ENCODE measurements around the gene ASTN1.

ASTN1 gene

DNA sequence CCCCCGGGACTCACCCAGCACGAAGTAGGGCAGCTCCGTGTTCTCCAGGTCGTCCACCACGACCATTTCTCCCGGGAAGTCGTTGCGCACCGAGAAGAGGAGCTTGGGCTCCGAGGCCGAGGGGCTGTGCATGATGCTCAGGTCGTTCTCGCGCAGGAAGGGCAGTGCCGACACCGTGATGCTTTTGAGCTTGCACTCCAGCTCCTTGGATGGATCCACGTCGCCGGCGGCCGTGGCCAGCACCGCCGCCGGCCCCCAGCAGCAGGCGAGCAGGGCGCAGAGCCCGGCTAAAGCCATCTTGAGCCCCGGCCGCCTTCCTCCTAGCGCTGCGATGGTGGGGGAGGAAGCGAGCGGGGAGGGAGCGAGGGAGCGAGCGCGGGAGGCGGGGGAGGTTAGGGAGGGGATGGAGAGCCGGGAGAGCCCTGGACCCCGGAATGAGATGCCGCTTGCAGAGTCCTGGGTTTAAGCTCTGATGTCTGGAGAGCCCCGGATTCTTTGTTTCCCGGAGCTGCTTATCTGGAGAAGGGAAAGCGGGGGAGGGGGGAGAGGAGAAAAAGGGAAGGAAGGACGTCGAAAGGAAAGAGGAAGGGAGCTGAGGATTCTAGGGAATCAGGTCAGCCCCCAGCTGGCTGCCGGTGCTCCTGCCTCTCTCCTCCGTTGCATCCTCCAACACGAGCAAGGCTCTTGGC is at the start of gene ASTN1:
Gene ASTN1, minus strand, starts transcription at position 333 of the 689 bp plus-strand sequence. Its CDS starts 36 bp downstream, at position 297.
- DNase-seq (ENCODE audit: low spot score): peak; percentile 77

DNA sequence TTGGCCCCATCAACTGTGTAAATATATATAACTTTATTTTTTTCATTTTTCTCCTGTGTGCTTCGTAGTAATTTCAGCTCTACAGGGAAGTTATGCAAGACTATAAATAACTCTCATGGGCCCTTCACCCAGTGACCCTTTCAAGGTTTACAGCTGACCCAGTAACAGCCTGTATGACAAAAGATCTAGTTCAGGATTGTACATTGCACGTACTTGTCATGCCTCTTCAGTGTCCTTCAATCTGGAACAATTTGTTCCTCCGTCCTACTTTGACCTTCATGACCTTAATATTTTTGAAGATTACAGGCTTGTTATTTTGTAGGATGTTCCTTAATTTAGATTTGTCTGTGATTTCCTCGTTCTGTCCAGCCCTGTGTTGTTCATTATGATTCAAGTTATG is 46.7 kb upstream of the ASTN1 start:
- no peak for DNase-seq (ENCODE audit: low spot score)

- no peak for DNase-seq (ENCODE audit: low spot score)
These were observed 45.6 kb upstream of the ASTN1 start for GRCh38 chr1:177210071-177210470.

GRCh38 chr1:177209357-177209756 is 44.8 kb upstream of the ASTN1 start:
- no peak for DNase-seq (ENCODE audit: low spot score)

DNA sequence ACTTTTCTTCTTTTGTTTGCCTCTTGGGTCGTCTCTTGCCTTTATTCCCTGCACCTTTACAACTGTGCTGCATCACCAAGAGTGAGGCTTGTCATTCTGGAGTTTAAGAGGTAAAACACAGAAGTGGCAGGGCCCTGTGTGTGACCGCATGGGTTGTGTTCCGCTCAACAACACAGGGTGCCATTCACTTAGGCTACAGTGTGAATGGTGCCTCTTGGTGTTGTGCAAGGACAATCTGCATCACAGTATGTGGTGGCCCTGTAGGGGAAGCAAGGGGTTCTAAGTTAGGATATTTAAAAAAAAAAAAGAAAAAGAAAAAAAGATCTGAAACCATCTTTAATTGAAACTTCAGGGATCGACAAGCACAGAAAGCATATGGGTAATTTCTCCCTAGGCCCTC is 44.4 kb upstream of the ASTN1 start:
- no peak for DNase-seq (ENCODE audit: low spot score)

- no peak for DNase-seq (ENCODE audit: low spot score)
These were observed 42.4 kb upstream of the ASTN1 start for GRCh38 chr1:177206831-177207355.

DNA sequence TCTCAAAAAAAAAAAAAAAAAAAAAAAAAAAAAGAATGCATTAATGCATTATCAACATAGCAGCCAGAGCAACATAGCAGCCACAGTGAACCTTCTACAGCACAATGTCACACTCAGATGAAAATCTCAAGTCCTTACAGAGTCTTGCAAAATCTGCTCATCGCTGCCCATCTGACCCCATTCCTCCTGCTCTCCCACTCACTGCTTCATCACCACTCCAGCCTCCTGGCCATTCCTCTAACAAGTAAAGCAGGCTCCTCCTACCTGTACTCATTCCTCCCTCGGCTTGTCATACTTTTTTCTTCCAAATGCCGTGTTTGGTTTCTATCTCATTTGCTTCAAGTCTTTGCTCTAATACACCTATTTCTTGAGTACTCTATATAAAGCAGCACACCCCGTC is 35.8 kb upstream of the ASTN1 start:
- no peak for DNase-seq (ENCODE audit: low spot score)

DNA sequence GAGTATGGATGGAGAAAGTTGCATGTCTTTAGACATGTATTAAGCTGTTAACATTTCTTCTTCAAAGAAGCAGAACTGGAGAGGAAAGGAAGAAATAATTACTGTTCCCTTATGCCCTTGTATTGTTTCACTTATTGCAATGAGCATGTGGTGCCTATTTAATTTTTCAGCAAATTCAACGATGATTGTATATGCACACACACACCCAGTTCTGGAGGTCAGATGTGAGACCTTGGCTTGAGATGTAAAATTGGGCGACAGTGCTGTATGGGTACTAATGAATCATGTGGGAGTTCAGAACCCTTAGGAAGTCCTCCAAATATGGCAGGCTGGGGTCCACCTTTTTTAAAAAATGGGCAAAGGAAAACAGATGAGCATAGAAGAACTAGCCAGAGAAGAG is 33.7 kb upstream of the ASTN1 start:
- no peak for DNase-seq (ENCODE audit: low spot score)

DNA sequence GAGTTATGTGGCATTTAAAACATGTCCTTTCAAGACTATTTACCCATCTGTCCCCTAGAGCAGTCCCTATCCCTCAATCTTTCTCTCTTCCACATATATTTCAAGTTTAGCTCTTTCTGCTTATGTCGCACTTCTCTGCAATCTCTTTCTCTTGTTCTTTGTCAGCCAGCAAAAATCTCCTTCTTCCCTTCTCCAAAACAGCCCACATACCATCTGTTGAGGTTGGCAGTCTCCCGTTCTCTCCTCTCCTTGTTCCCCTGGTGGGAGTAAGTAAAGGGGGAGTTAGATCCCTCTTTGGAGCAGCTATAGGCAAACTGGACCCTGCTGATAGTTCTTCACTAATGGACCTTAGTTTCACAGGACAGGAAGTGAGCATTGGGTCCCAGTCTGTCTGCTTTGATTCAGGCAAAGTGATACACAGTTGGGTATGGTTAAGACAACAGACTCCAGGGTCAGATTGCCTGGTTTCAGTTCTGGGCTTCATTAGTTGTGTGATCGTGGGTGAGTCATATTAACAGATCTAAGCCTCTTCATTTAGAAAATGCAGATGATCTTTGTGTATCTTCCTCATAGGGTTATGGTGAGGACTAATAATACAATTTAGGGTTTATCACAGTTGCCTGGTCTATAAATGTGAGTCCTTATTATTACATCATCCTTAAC is 25.9 kb upstream of the ASTN1 start:
- DNase-seq (ENCODE audit: low spot score): no peak

DNA sequence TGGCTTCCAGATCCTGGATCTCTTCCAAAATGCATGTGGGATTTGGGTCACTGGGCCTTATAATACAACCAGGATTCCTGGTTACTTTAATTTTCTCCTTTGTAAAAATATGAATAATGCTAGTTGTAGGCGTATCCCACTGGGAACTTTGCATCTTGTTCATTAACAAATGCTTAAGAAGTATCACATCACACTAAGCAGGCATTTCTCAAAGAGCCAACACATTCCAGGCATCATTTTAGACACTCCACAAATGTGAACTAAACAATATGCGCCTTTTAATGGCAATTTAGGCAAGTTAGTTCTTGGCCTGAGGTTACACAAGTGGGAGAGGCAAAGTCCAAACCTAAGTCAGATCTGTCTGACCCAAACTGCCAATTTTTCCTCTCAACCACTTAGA is 22.1 kb upstream of the ASTN1 start:
- DNase-seq (ENCODE audit: low spot score): no peak

DNA sequence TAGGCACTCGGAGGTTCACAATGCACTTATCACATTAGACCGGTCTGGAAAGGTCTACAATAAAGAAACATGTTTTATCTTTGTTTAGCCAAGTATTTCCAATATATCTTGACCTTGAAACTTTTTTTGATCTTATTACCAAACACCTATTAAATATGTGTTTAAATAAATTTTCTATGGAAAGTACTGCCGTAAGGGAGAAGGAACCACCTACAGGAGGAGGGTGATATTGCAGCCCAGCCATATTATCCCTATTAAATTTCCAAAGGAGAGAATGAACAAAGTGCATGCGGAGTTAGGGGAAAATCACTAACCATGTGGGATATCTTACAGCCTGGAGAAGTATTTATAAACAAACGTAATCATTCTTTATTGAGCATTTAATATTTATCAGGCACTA is 20.7 kb upstream of the ASTN1 start:
- DNase-seq (ENCODE audit: low spot score): no peak

DNA sequence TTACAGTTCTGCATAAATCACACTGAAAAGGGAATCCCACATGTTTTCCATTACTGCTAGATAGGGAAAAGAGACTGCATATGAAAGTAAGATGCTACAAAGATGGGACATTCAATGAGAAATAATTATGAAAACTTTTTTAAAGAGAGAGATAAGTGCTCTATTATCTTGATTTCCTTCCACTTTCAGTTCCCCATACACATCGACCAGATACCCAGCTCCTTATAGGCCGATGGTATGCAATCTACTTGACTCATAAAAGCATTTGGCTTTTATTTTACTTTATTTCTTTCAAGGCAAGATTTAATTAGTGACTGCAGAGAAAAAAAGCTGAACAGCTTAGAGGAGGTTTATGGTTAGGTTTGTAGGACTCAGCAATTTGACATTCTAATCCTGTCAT is 19.3 kb upstream of the ASTN1 start:
- DNase-seq (ENCODE audit: low spot score): no peak

DNA sequence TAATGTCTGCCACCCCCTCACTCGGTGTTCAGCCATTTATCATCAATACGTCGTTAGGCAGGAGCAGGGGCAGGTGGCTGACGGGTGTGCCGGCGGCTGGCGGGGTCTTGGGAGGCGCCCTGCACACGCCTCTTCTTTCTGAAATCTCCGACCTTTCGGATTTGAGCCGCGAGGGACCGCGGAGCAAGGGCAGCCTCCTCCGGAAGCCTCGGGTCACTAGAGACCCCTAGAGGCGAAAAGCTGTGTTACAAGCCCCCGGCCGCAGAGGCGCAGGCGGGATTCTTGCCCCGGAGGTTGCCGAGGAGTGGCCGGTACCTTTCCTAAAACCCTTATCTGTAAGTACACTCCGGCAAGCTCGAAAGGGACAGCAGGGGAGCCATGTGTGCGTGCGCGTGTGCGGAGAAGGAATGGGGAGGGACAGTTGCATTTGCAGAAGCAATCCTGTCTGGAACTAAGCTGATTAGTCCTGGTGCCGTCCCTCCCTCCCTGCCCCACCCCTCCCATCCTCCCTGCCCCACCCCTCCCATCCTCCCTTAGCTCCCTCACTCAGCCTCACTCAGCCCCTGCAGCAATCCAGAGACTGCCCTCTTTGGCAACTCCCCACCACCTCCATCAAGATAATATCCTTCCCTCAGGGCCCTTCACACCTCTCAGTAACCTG is 17.2 kb upstream of the ASTN1 start:
- DNase-seq (ENCODE audit: low spot score): peak; percentile 96

DNA sequence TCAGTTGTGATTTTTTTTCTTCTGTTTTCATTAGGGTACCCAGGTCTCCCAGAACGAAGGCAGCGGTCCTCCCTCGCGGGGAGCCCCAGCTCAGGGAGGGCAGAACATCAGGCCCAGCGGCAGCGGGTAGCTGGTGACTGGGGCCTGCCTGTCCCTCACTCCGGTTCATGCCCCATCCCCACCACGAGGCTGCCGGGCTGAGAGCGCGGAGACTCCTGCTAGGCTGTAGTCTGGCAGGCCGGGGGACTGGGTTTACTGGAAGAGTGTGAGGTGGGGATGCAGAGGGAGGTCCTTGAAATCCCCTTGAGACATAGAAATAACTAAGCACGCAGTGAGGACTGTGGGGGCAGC is 16.7 kb upstream of the ASTN1 start:
- DNase-seq (ENCODE audit: low spot score): no peak

DNA sequence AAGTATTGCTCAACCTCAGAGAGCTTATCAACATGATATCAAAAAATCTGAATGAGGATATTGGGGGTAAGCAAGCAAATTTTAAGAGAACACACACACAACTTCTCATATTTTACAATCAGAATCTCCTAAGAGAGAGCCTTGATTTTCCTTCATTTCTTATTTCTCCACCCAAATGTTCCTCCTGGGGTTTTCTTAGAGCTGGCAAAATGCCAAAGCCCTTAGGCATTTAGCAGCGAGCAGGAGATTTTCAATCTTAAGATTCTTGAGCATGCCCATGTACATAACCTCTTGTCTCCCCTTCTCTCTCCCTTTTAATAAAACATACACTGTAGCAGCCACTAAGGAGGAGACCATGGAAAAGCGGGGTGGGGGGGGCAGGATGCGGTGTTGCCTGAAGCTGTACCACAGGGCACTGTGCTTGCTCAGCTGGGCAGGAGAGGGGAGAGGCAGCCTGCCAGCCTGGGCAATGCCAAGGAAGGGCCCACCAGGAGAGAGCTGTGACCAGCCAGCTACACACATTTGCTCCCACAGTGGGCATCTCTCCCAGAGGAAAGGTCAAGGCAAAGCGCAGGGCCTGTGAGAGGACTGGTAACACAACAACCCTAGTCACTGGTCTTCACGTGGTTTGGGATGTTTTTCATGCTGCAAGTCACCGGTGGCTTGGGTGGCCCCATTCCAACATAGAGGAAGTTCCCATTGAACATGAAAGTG is 10.6 kb upstream of the ASTN1 start:
- no peak for DNase-seq (ENCODE audit: low spot score)

DNA sequence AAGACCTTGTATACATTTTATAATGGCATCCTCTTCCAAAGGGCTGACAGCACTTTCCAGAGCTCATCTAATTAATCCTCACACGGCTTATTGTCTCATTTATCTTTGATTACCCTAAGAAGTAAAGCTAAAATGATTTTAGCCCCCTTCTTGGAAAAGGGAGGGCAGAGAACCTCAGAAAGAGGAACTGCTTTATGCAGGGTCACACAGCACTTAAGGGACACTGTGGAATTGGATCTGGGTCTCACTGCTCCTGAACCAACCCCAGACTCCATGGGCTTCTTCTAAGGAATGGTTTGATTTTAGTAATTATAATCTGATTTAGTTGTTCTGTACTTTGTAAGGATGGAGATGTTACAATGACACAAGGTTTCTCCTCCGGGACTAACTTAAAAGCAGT is 9.5 kb upstream of the ASTN1 start:
- DNase-seq (ENCODE audit: low spot score): no peak

GRCh38 chr1:177172866-177173265 is 8.4 kb upstream of the ASTN1 start:
- no peak for DNase-seq (ENCODE audit: low spot score)

- no peak for DNase-seq (ENCODE audit: low spot score)
These were observed 7.8 kb upstream of the ASTN1 start for GRCh38 chr1:177172272-177172671.

- DNase-seq (ENCODE audit: low spot score): no peak
These were observed 7.1 kb upstream of the ASTN1 start for GRCh38 chr1:177171536-177172123.

DNA sequence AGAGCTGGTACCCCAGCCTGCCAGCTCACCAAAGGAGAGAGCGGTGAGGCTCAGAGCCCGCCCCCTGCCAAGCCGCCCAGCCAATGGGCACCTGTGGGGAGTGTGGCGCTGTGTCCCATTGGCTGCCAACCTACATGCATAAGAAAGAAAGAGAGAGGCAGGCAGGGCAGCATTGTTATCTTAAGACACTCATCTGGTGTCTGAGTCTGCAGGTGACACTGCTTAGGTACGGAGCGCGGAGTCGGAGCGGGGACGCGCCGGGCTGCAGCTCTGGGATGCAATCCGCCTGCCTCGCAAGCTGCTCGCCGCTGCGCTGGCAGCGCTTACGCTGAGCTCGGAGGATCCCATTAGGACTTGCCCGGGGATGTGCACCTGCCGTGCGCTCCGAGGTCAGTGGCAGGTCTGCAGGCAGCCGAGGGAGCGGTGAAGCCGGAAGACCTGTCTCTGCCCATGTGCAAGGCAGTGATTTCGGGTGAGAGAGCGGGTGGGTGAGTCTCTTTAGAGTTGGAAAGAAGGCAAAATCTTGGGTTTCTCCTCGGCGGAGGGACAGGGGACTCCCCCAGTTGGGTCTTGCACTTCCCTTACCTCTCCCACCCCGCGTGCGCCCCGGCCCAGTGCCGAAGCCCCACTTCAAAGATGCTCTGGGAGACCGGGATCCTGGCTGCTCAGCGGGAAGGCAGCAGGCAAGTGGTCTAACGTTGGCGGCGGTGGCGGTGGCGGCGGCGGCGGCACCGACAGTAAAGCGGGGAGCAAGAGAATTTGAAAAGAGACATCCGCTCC is 6.4 kb upstream of the ASTN1 start, which contains the start of gene BRINP2:
Gene BRINP2, plus strand, starts transcription at position 203 of the 780 bp plus-strand sequence. CDS start 58,919 bp downstream, outside the sequence.
- DNase-seq (ENCODE audit: low spot score): peak; percentile 87

DNA sequence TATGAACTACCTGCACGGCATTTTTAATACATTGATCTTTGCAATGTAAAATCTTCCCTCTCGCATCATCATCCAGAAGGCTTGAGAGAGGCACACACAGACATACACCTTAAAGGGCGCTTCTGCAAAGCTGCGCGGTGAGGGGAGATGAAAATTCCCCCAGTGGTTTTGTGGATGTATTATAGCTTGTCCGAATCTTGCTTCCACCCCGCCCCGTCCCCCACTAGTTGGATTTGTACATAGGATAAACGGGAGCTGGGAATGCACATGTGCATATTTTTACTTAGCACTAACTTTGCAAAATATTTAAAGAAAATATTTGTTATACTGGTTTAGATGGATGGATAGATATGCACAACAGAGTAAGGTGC is 542 bp upstream of the ASTN1 start:
- no peak for DNase-seq (ENCODE audit: low spot score)

Data from ecto neural progenitor cell (in vitro differentiated cells).